NCI-H2029 (cell line): ENCODE measurements around the gene SPAG17.
"Not testable (repeated sequence)": the region's sequence is repeated elsewhere in the genome, so short reads cannot be mapped to it uniquely, and the experiment has no call there.

Experiments
- DNase-seq: peaks from one replicate; lab custom pipeline; 2025; lab: John Stamatoyannopoulos, UW

Gene SPAG17

DNA sequence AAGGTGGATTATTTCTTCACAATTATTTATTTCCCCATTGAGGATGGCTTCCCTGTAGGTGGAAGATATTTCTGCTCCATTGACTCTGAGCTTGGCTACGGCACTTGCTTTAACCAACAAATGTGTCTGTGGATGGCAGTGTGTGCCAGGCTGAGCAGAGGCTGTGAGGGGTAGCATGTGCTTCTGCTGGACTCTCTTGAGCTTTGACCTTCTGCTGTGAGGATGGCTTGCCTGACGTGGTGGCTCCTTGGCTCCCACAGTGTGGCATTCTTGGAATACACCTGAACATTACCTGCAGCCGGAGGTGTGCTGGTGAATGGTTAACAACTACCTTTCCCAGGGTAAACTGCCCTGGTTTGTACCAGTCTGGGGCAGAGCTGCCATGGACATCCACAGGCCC is 208.6 kb downstream of the SPAG17 start:
- DNase-seq = no peak

DNA sequence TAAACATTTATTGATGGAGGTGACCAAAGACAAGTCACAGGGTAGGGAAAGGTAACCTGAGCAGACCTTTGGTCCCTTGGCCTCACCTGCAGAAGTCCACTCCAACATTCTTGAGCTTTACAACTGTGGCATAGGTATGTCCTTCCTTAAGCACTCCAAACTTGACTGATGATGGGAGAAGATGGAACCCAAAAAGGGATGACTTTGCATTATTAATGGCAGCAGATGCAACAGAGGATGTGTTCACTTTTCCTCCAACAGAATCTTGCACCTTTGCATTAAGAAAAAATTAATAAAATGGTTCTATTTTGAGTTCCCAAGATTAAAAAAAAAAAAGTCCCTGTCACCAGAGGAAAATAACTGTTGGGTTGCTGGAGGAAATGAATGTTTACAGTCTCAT is 213.3 kb downstream of the SPAG17 start:
- no peak for DNase-seq

DNA sequence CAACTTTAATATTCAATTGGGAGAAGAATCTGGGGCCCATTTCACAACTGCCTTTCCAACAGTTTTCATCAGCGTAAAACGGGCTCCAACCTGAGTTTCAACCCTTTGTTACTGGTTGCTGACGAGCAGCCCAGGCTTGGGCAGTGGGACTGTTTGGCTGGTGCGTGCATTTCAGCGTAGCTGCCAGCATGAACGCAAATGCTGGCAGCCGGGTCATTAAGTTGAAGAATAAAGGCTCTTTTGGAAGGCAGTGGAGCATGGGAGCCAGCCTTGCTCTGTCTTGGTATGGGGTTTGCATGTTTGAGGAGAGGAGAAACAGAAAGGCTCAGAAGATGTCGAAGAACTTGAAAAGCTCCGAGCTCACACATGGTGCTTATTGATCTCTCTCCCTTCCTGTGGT is 214.8 kb downstream of the SPAG17 start:
- no peak for DNase-seq

DNA sequence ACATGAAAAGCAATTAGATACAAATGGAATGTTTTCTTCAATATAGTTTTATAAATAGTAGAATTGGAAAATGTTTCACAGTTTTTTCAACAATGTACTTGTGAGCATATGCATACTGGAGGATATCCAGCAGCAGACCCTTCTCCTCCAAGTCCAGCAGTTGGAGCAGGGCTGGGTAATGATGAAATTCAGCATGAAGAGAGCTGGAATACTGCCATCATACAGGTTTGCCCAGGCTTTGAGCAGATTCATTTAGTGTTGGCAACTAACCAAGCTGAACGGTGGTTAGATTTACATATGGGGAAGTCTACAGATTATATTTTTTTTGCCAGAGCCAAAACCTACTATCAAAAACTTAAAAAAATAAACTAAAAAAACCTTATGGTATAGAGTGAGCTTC is 217.1 kb downstream of the SPAG17 start:
- DNase-seq = peak; percentile 34

DNA sequence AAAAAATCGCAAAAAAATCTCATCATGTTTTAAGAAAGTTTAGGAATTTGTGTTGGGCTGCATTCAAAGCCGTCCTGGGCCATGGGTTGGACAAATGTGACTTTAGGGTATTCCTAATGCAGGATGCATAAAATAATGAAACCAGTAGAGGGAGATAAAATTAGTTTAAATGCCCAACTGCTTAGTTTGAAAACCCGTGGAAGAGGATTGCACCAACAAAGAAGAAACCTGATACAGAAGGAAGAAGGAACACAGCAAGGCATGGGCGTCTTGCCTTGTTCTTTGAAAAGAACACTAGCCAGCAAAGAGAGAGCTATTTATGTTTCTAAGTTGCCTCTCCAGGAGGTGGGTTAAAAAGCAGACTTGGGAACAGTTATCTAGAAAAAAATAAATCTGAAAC is 217.6 kb downstream of the SPAG17 start:
- DNase-seq = no peak

- no peak for DNase-seq
Measured at GRCh38 chr1:117964290-117965038, 220.6 kb downstream of the SPAG17 start.

DNA sequence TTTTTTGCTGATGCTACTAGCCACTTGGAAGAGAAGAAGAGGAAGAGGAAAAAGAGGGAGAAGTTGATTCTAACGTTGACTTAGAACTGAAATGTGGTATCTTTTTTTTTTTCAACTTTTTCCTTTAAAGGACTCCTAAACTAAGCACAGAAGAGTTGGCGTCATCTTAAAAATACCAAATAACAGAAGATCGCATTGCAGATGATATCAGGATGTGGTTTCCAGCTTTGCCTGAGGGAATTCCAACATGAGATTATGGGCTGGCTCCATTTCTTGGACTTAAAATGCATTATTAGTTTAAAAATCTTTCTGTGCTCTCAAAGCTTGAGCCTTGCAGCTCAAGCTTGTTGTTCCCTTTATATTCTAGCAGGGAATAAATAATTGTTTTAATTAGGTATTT is 225.7 kb downstream of the SPAG17 start:
- no peak for DNase-seq

- DNase-seq = no peak
Measured at GRCh38 chr1:117952386-117952785, 232.6 kb downstream of the SPAG17 start.

DNA sequence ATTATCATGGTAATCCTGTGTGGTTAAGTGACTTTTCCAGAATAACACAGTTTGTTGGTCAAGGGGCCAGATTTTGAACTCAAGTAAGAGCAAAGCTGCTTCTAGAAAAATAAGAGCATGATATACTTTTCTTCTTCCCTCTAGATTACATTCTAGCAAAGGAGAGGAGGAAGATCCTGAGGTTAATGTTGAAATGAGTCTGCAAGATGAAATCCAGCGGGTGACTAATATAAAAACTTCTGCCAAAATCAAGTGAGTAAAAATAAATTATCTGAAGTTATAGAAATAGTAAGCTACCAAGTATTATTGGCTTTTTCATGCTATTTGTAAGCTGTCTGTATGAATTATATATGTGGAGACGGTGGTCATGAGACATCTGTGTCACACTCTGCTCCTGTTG is 242.7 kb downstream of the SPAG17 start:
- DNase-seq = no peak

DNA sequence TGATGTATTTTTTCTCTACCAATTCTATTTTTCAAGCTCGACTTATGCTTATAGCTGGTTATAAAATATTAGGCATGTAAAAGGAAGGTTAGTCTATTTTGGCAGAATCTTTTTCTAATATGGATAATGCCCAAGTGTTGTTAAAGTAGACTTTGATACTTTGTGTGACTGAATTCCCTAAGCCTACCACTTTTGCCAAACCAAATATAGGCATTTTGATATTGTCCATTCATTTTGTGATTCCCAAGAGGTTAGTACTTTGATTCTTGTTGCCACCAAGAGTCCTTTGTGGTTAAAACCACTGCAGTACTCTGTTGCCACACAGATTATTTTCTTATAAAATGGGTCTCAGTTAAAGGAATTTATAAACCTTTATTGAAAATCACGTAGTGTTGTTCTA is 251.3 kb downstream of the SPAG17 start:
- DNase-seq = no peak

GRCh38 chr1:117932576-117932975 is 252.5 kb downstream of the SPAG17 start:
- DNase-seq = no peak

DNA sequence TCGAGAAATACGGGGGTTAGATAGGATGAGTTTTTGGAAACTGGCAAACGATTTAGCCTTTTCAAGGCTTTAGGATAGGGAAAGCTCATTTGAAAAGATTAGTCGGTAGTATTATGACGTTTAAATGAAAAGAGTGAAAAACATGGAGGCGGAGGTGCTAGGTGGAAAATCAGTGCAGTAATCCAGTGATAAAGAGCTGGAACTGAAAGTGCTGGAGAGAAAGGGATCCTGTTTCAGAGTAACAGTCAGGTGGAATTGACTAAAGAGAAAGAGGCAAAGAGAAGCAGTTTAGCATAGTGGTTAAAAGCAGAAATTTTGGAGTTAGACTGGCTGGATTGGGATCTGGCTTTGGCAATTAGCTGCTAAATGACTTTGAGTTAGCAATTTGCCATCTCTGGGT is 254.5 kb downstream of the SPAG17 start:
- DNase-seq = no peak

DNA sequence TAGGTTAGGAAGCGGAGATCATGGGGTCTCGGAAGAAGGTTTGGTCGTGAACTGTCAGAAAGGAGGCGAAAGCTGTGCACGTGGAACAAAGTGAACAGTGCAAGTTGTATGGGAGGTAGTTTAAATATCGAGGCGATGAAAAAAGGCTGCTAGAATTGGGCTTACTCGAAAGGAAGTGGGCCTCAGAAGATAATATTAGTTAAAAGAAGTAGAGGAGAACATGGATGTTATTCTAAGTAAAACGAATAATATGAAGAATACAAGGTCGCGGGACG is 254.9 kb downstream of the SPAG17 start:
- DNase-seq = no peak

DNA sequence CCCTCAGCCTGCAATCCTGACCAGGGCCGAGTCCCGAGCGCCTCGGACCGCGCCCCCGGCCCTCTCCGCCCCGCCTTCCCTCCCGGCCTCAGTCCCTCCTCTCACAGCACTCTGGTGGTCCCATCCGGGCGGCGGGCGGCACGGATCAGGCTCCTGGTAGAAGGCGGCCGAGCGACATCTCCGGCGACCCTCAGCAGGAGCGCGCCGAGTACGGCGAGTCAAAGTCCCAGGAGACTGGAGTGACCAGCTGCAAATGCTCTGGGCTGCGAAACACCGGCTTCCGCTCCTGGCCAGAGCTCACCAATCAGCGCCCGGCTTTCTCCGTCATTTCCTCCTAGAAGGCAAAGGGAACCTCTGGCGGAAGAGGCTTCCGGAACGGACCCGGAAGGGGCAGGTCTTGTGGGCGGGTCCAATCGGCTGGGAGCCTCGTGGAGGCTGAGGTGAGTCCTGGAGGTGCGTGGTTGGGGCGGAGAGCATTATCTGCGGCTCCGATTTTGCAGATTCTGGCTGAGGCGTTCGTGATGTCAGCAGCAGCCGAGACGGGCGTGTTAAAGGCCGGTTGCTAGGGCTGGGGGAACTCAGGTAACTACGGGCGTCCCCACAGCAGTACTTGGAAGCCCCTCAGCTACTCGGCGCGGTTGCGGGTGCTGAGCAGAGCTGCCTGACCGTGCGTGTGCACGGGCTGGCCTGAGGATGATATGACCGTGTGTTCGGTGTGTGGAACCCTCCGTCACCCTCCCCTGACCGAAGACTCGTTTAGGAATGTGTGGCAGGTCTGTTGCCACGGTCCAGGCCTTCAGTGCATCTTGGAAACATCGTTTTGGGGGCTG is 255.5 kb downstream of the SPAG17 start, which contains the start of the genes GDAP2 and WDR3:
Gene GDAP2, minus strand, starts transcription at position 279 of the 830 bp plus-strand sequence. CDS start 9,264 bp downstream, outside the sequence.
Gene WDR3, plus strand, starts transcription at position 397 of the 830 bp plus-strand sequence. CDS start 3,581 bp downstream, outside the sequence.
- peak; percentile 97 for DNase-seq

DNA sequence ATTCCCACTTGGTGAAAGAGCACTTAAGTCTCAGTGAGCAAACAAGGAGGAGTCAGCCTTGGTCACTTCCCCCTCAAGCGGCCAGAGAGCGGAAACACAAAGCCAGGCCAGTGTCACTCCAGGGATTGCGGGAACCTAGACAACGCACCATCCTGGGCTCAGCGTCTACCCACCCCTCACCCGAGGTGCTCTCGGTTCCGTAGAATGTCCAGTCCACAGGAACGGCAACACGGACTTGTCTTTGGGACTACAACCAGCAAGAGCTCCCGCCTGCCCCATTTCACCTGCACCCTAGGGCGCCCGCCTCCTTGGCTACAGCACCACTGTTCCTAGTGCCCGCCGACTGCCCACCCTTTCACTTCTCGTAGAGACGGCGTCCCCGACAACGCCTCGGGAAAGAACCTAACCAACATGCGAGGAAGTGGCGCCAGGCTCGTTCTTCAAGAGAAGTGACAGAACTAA is 256.1 kb downstream of the SPAG17 start:
- DNase-seq = peak; percentile 30

DNA sequence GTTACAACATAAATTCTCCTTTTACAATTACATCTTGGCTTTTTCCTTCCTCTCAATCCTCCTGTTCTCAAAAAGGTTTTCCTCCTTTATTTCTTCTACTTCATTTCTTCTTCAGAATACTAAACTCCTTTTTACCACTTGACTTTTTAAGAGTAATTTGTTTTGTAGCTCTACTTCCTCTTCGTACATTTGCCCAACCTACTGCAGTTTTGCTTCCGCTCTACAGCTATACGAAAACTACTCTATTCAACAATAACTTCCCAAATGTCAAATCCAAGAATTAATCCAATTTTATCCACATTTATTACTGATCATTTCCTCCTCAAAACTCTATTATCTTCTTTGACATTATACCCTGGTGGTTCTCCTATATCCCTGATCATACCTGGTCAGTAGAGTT is 259.0 kb downstream of the SPAG17 start:
- DNase-seq = no peak

GRCh38 chr1:117922717-117923116 is 262.3 kb downstream of the SPAG17 start:
- not testable (repeated sequence) for DNase-seq

- DNase-seq = no peak
Measured at GRCh38 chr1:117921991-117922390, 263.0 kb downstream of the SPAG17 start.

- DNase-seq = no peak
Measured at GRCh38 chr1:117919376-117919775, 265.7 kb downstream of the SPAG17 start.

- DNase-seq = no peak
Measured at GRCh38 chr1:117911051-117911450, 274.0 kb downstream of the SPAG17 start.

DNA sequence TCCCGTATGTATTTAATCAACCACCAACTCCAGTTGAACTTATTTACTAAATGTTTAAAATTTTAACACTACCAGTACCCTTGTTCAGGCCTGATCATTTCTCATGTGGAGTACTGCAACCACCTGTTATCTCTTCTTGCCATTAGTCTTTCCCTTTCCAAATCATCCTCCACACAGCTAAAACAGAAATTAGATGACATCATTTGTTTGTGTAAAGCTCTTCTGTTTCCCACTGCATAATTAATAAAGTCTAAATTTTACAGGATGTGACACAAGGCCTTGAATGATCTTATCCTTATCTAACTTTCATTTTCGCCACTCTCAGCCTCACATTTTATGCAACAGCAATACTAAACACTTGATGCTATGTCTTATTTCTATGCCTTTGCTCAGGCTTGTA is 280.0 kb downstream of the SPAG17 start:
- no peak for DNase-seq

DNA sequence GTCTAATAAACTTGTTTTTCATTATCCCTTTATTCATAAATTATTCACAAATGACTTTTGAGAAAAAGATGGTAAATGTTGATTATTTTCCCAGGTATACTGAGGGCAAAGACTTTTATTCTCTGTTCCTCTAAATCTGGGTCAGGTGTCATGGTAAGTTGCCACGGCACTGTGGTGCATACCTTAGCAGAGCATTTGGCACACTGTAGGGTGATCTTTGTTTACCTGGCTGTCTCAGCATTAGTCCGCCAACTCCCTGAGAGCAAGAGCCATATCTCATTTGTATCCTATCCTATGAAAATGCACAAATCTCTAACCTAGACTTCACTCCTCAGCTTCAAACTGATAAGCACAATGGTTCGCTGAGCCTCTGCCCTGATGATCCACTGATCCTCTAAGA is 280.5 kb downstream of the SPAG17 start:
- no peak for DNase-seq
